ENCODE measurements around the gene DGAT2. TPM values are rescaled to one million over a fixed set of nuclear protein-coding genes. Genes with fewer than 3 reads are reported as not detected.
A peak's percentile ranks its signal among the peaks of the same experiment; 100 is the strongest.

Gene DGAT2
- total RNA-seq, 1 donor from 2014 or later, result 2.6 TPM

- FAIRE-seq (no peak), DNase-seq (ENCODE audit: low read depth) (no peak)
- no peak overlapping the region for H3K4me3 ChIP-seq (ENCODE audit: low read depth, low read length)
- TF ChIP-seq, protein P1, sequence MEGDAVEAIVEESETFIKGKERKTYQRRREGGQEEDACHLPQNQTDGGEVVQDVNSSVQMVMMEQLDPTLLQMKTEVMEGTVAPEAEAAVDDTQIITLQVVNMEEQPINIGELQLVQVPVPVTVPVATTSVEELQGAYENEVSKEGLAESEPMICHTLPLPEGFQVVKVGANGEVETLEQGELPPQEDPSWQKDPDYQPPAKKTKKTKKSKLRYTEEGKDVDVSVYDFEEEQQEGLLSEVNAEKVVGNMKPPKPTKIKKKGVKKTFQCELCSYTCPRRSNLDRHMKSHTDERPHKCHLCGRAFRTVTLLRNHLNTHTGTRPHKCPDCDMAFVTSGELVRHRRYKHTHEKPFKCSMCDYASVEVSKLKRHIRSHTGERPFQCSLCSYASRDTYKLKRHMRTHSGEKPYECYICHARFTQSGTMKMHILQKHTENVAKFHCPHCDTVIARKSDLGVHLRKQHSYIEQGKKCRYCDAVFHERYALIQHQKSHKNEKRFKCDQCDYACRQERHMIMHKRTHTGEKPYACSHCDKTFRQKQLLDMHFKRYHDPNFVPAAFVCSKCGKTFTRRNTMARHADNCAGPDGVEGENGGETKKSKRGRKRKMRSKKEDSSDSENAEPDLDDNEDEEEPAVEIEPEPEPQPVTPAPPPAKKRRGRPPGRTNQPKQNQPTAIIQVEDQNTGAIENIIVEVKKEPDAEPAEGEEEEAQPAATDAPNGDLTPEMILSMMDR (IDR thresholded peaks at IDR 0.05; ENCODE audit: insufficient read depth, low read length, severe bottlenecking), result no peak
- no peaks in the 10 kb centered on the region for H3K27me3 ChIP-seq (ENCODE audit: control insufficient read depth, insufficient read depth, low read length)
- no peaks in the 10 kb centered on the region for H3K36me3 ChIP-seq (ENCODE audit: control insufficient read depth, insufficient read depth, low read length)
These were observed 1.9 kb upstream of the DGAT2 start for GRCh38 chr11:75766443-75767227.

GRCh38 chr11:75767228-75767572 is 1.4 kb upstream of the DGAT2 start:
- DNase-seq (ENCODE audit: low read depth) (no peak), FAIRE-seq (no peak)
- H3K4me3 ChIP-seq (ENCODE audit: low read depth, low read length), result no peak overlapping the region
- H3K27me3 ChIP-seq (ENCODE audit: control insufficient read depth, insufficient read depth, low read length), result no peaks in the 10 kb centered on the region
- no peaks in the 10 kb centered on the region for H3K36me3 ChIP-seq (ENCODE audit: control insufficient read depth, insufficient read depth, low read length)
- TF ChIP-seq, protein P1 (IDR thresholded peaks at IDR 0.05; ENCODE audit: insufficient read depth, low read length, severe bottlenecking), result no peak

GRCh38 chr11:75767793-75768111 is 826 bp upstream of the DGAT2 start:
- Histone ChIP-seq H3K27me3 (ENCODE audit: control insufficient read depth, insufficient read depth, low read length) (no peaks in the 10 kb centered on the region), H3K36me3 (ENCODE audit: control insufficient read depth, insufficient read depth, low read length) (no peaks in the 10 kb centered on the region), H3K4me3 (ENCODE audit: low read depth, low read length) (no peak overlapping the region)
- DNase-seq (ENCODE audit: low read depth) (no peak), FAIRE-seq (no peak)
- TF ChIP-seq, protein P1 (IDR thresholded peaks at IDR 0.05; ENCODE audit: insufficient read depth, low read length, severe bottlenecking), result no peak

- no peaks in the 10 kb centered on the region for H3K27me3 ChIP-seq (ENCODE audit: control insufficient read depth, insufficient read depth, low read length)
- FAIRE-seq, result no peak
- H3K36me3 ChIP-seq (ENCODE audit: control insufficient read depth, insufficient read depth, low read length), result no peaks in the 10 kb centered on the region
- TF ChIP-seq, protein P1 (IDR thresholded peaks at IDR 0.05; ENCODE audit: insufficient read depth, low read length, severe bottlenecking), result no peak
- no peak for DNase-seq (ENCODE audit: low read depth)
- H3K4me3 ChIP-seq (ENCODE audit: low read depth, low read length), result peak overlapping the region; percentile 54
These were observed 562 bp downstream of the DGAT2 start for GRCh38 chr11:75768909-75769771.

DNA sequence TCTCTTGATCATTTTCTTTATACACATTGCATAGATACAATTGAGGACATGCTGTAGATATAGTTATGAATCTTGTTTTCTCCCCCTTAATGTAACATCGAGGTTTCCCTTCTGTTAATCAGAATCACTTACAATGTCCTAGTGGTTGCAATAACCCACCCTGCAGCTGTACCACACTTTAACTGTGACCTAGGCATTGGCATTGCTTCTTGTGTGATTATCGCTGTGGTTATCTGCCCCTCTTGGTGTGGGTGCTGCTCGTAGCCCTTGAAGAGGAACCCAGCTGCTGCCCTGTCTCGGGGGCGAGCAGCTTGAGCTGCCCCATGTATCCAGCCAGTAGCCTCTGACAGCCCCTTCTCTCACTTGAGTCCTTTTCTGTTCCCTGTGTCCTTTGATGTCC is 1.5 kb downstream of the DGAT2 start:
- TF ChIP-seq, protein P1 (IDR thresholded peaks at IDR 0.05; ENCODE audit: insufficient read depth, low read length, severe bottlenecking), result no peak
- no peaks in the 10 kb centered on the region for H3K36me3 ChIP-seq (ENCODE audit: control insufficient read depth, insufficient read depth, low read length)
- H3K4me3 ChIP-seq (ENCODE audit: low read depth, low read length), result no peak overlapping the region
- H3K27me3 ChIP-seq (ENCODE audit: control insufficient read depth, insufficient read depth, low read length), result no peaks in the 10 kb centered on the region
- DNase-seq (ENCODE audit: low read depth), result no peak
- no peak for FAIRE-seq
